Activated CD8-positive, alpha-beta memory T cell treated with anti-CD3 and anti-CD28 coated beads, Interleukin-2, amount 50 U/mL, for 4 hours (primary cell): Measurements from ENCODE around the gene XAGE3.

Experiments
- DNase-seq: peaks from one replicate; pipeline ENCODE4 v3.0.0-alpha.2; 2020

XAGE3 gene

GRCh38 chrX:52839137-52839536 lies 28.7 kb downstream of the XAGE3 start:
- DNase-seq = no peak

GRCh38 chrX:52830551-52830950 lies 37.3 kb downstream of the XAGE3 start:
- DNase-seq = no peak

GRCh38 chrX:52824608-52825007 lies 43.3 kb downstream of the XAGE3 start:
- DNase-seq = no peak

- no peak for DNase-seq
Measured at GRCh38 chrX:52821079-52821760, 46.7 kb downstream of the XAGE3 start.

GRCh38 chrX:52819788-52820187 lies 48.1 kb downstream of the XAGE3 start:
- no peak for DNase-seq
